ENCODE results near the gene BACE2.
"Not testable (repeated sequence)": the region's sequence is repeated elsewhere in the genome, so short reads cannot be mapped to it uniquely, and the experiment has no call there.

Gene BACE2

GRCh38 chr21:41230497-41230896 lies 62.5 kb downstream of the BACE2 start:
- Histone ChIP-seq H3K27ac (no peak overlapping the region), H3K9me3 (no peaks in the 10 kb centered on the region), H3K27me3 (no peaks in the 10 kb centered on the region), H3K9ac (no peak overlapping the region), H3K4me3 (no peak overlapping the region), H3K36me3 (no peaks in the 10 kb centered on the region), H3K4me2 (no peak overlapping the region), H4K20me1 (no peaks in the 10 kb centered on the region), H3K4me1 (no peaks in the 10 kb centered on the region)
- TF ChIP-seq Cebpa-rat (IDR thresholded peaks at IDR 0.05), result no peak

DNA sequence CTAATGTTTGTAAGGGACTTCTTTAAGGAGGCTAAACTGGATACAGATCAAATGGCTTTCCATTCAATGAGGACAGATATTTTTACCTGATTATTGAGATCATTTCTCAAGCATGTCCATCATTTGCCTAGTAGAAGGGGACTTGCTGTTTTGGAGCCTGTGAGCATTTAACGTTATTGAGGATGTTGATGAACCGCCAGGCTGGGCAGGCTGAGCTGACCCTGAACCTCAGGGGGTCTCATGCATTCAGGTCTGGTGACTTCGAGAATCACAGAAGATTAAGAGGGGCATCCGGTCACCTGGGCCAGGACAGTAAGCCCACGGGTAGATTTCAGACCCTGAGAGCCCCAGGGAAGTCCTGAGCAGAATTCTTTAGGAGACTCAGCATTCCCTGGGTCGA lies 63.1 kb downstream of the BACE2 start:
- no peaks in the 10 kb centered on the region for H3K9me3 ChIP-seq
- H3K9ac ChIP-seq, result no peak overlapping the region
- H3K27me3 ChIP-seq, result no peaks in the 10 kb centered on the region
- H3K4me2 ChIP-seq, result no peak overlapping the region
- H3K36me3 ChIP-seq, result no peaks in the 10 kb centered on the region
- H4K20me1 ChIP-seq, result no peaks in the 10 kb centered on the region
- H3K4me3 ChIP-seq, result no peak overlapping the region
- no peak overlapping the region for H3K27ac ChIP-seq
- H3K4me1 ChIP-seq, result no peaks in the 10 kb centered on the region
- TF ChIP-seq Cebpa-rat (IDR thresholded peaks at IDR 0.05), result no peak

GRCh38 chr21:41232013-41232412 lies 64.1 kb downstream of the BACE2 start:
- Histone ChIP-seq H3K4me1 (no peaks in the 10 kb centered on the region), H3K9ac (no peak overlapping the region), H4K20me1 (no peaks in the 10 kb centered on the region), H3K9me3 (no peaks in the 10 kb centered on the region), H3K36me3 (no peaks in the 10 kb centered on the region), H3K4me3 (no peak overlapping the region), H3K4me2 (no peak overlapping the region), H3K27ac (no peak overlapping the region), H3K27me3 (no peaks in the 10 kb centered on the region)
- no peak for TF ChIP-seq Cebpa-rat (IDR thresholded peaks at IDR 0.05)

- H3K4me3 ChIP-seq, result no peak overlapping the region
- no peaks in the 10 kb centered on the region for H3K4me1 ChIP-seq
- no peak overlapping the region for H3K4me2 ChIP-seq
- H3K9me3 ChIP-seq, result no peaks in the 10 kb centered on the region
- no peaks in the 10 kb centered on the region for H3K36me3 ChIP-seq
- H3K27me3 ChIP-seq, result no peaks in the 10 kb centered on the region
- H4K20me1 ChIP-seq, result no peaks in the 10 kb centered on the region
- H3K9ac ChIP-seq, result no peak overlapping the region
- no peak for TF ChIP-seq Cebpa-rat (IDR thresholded peaks at IDR 0.05)
- H3K27ac ChIP-seq, result no peak overlapping the region
Observed at GRCh38 chr21:41233916-41234315, 66.0 kb downstream of the BACE2 start.

DNA sequence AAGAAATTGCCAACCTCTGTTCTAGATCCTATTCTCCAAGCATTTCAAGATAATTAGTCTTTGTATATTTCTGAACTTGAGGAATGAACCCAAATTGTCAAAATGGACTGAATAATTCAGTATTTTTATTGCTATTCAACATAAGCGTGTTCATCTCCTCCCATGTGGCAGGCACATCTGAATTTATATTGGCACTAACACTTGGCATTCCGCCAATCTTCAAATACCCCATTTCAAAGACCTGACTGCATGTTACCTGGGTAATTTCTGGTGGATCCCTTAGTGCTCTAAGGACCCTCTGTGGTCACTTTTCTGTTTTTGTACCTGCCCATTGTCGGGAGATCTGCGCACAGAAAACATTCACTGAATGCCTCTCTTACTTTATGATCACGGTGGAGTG lies 66.6 kb downstream of the BACE2 start:
- no peaks in the 10 kb centered on the region for H3K4me1 ChIP-seq
- no peak overlapping the region for H3K4me2 ChIP-seq
- no peak overlapping the region for H3K27ac ChIP-seq
- H3K36me3 ChIP-seq, result no peaks in the 10 kb centered on the region
- no peaks in the 10 kb centered on the region for H4K20me1 ChIP-seq
- no peaks in the 10 kb centered on the region for H3K9me3 ChIP-seq
- TF ChIP-seq Cebpa-rat (IDR thresholded peaks at IDR 0.05), result no peak
- H3K9ac ChIP-seq, result no peak overlapping the region
- no peaks in the 10 kb centered on the region for H3K27me3 ChIP-seq
- no peak overlapping the region for H3K4me3 ChIP-seq

DNA sequence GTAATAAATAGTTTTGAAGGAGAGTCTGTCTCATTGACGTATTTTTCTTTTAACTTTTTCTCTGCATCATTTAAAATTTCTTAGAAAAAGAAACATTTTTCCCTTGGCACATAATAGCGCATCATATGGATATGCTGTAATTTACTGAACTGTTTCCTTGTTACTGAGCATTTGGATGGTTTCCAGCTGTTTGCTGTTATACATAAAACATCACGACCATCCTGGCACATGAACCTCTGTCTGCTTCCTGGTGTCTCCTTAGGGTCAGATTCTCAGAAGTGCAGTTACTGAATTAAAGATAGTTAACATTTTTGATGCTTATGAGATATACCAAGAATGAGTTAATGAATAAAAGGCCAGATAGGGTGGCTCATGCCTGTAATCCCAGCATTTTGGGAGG lies 67.2 kb downstream of the BACE2 start:
- H3K9ac ChIP-seq, result no peak overlapping the region
- no peaks in the 10 kb centered on the region for H4K20me1 ChIP-seq
- no peaks in the 10 kb centered on the region for H3K4me1 ChIP-seq
- H3K36me3 ChIP-seq, result no peaks in the 10 kb centered on the region
- H3K27ac ChIP-seq, result no peak overlapping the region
- H3K4me3 ChIP-seq, result no peak overlapping the region
- no peak for TF ChIP-seq Cebpa-rat (IDR thresholded peaks at IDR 0.05)
- H3K27me3 ChIP-seq, result no peaks in the 10 kb centered on the region
- no peak overlapping the region for H3K4me2 ChIP-seq
- no peaks in the 10 kb centered on the region for H3K9me3 ChIP-seq

DNA sequence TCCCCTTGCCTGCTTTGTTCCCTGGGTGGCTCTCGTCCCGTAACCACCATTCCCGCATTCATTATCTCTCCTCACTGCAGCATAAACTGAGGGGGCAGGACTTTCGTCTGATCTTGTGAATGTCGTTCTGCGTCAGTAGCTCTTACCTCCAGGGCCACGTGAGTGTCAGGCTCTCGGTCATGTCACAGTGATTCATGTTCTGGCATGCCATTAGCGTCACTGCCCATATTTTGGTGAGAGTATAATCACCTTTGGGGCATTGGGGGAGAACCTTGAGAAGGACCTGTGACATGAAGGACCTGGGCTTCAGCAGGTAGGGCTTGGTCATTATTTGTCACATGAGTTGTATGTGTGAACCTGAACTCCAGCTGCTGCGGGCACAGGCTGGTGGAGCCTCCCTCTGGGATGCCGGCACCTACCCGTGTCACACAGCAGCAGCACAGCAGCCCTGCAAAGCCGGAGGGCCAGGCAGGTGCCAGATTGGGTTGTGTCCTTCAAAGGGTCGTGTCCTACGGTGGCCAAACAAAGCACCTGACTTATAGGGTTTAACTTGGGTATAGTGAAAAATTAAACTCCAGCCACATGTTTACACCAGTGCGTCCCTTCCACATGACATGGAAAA lies 68.5 kb downstream of the BACE2 start:
- H4K20me1 ChIP-seq, result no peaks in the 10 kb centered on the region
- H3K9ac ChIP-seq, result no peak overlapping the region
- H3K27ac ChIP-seq, result no peak overlapping the region
- TF ChIP-seq Cebpa-rat (IDR thresholded peaks at IDR 0.05), result no peak
- no peak overlapping the region for H3K4me2 ChIP-seq
- H3K36me3 ChIP-seq, result no peaks in the 10 kb centered on the region
- no peaks in the 10 kb centered on the region for H3K27me3 ChIP-seq
- no peak overlapping the region for H3K4me3 ChIP-seq
- no peaks in the 10 kb centered on the region for H3K4me1 ChIP-seq
- H3K9me3 ChIP-seq, result no peaks in the 10 kb centered on the region

- not testable (repeated sequence) for H3K4me1 ChIP-seq, H3K4me2 ChIP-seq, H4K20me1 ChIP-seq, H3K27ac ChIP-seq, H3K36me3 ChIP-seq, H3K9ac ChIP-seq, H3K4me3 ChIP-seq, H3K27me3 ChIP-seq, H3K9me3 ChIP-seq
Observed at GRCh38 chr21:41238081-41238796, 70.3 kb downstream of the BACE2 start.

GRCh38 chr21:41240040-41240439 lies 72.1 kb downstream of the BACE2 start:
- no peaks in the 10 kb centered on the region for H4K20me1 ChIP-seq
- H3K27me3 ChIP-seq, result no peaks in the 10 kb centered on the region
- no peaks in the 10 kb centered on the region for H3K36me3 ChIP-seq
- no peak overlapping the region for H3K9ac ChIP-seq
- no peak overlapping the region for H3K4me3 ChIP-seq
- TF ChIP-seq Cebpa-rat (IDR thresholded peaks at IDR 0.05), result no peak
- H3K4me1 ChIP-seq, result no peaks in the 10 kb centered on the region
- no peak overlapping the region for H3K4me2 ChIP-seq
- no peak overlapping the region for H3K27ac ChIP-seq
- no peaks in the 10 kb centered on the region for H3K9me3 ChIP-seq

DNA sequence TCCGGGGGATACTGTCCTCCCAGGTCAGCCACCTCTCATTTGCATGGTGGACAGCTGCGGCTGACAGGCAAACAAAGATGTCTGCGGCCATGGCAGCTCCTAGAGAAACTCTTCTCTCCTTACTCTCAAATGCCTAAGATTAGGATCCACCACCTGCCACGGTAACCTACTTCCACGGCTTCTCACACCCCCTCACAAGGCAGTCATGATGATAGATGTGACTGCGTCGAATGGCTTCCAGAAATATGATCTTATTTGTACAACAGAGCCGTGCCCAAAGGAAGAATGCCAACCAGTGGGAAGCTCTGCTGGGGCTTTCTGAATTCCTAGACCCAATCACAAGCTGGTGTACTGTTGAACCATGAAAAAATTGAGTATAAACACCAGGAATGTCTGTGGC lies 73.4 kb downstream of the BACE2 start:
- Histone ChIP-seq H3K36me3 (no peaks in the 10 kb centered on the region), H3K4me2 (no peak overlapping the region), H3K9ac (no peak overlapping the region), H4K20me1 (no peaks in the 10 kb centered on the region), H3K27me3 (no peaks in the 10 kb centered on the region), H3K4me3 (no peak overlapping the region), H3K4me1 (no peaks in the 10 kb centered on the region), H3K27ac (no peak overlapping the region), H3K9me3 (no peaks in the 10 kb centered on the region)
- TF ChIP-seq Cebpa-rat (IDR thresholded peaks at IDR 0.05), result no peak
